Epithelial cell of proximal tubule (primary cell): ENCODE data around the gene PLPP7. TPM values are rescaled to one million over a fixed set of nuclear protein-coding genes. Genes with fewer than 3 reads are reported as not detected.
"Not testable (repeated sequence)": the region's sequence is repeated elsewhere in the genome, so short reads cannot be mapped to it uniquely, and the experiment has no call there.

ENCODE experiments used
- DNase-seq: peaks from one replicate; pipeline ENCODE4 v3.0.0-alpha.2; 2011; ENCODE audit warnings: low read depth
- H3K4me3 ChIP-seq: 2 replicates; pipeline ENCODE4 v1.5.1; 2011; ENCODE audit warnings: low read depth, mild to moderate bottlenecking, low read length
- total RNA-seq: library from RNA; depleted of rRNA; stranded (reverse); fragments of >200 nt; gene quantifications from 2 replicates; pipeline ENCODE4 v1.2.3, GENCODE V29; 2015
- TF ChIP-seq, protein P1 (sequence below): conservative IDR thresholded peaks from 2 replicates; pipeline ENCODE4 v1.5.1; 2012; ENCODE audit warnings: low read depth, mild to moderate bottlenecking, low read length

The PLPP7 gene
- total RNA-seq, 1 donor from 2014 or later, result 2.2 TPM

DNA sequence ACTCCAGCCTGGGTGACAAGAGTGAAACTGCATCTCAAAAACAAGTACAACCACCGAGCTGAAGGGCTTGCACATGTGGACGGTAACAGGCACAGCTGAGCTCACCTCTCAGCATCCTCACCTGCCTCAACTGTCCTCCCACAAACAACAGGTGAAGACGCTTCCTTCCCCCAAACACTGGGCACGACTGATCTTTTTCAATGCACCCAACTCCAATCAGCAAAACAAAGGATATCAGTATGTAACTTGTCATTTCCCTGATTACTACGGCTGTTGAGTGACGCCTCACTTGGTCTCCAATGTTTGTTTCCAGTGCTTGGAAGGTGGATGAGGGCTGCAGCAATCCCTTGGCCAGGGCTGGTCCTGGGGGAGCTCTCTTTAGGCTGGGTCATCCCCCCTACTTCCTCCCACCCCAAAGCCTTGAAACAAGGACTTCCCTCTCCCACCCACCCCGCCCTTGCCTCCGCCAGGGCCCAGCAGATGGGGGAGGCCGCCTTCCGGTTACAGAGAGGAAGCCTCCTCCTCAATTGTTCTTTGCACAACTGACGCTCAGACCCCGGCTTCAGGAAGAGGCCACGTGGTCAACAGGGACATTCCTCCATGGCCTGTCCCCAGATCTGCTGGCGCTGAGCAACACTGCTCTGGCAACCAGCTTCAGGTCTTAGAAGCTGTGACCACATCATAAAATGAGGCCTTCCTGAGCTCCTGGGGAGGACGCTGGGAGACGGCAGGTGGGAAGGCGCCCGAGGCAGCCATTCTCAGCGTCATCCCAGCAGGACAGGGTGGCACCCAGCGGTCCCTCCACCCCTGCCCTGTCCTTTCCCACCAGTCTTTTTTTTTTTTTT lies 19.1 kb upstream of the PLPP7 start:
- H3K4me3 ChIP-seq, result no peak overlapping the region
- TF ChIP-seq, protein P1, sequence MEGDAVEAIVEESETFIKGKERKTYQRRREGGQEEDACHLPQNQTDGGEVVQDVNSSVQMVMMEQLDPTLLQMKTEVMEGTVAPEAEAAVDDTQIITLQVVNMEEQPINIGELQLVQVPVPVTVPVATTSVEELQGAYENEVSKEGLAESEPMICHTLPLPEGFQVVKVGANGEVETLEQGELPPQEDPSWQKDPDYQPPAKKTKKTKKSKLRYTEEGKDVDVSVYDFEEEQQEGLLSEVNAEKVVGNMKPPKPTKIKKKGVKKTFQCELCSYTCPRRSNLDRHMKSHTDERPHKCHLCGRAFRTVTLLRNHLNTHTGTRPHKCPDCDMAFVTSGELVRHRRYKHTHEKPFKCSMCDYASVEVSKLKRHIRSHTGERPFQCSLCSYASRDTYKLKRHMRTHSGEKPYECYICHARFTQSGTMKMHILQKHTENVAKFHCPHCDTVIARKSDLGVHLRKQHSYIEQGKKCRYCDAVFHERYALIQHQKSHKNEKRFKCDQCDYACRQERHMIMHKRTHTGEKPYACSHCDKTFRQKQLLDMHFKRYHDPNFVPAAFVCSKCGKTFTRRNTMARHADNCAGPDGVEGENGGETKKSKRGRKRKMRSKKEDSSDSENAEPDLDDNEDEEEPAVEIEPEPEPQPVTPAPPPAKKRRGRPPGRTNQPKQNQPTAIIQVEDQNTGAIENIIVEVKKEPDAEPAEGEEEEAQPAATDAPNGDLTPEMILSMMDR, result no peak
- DNase-seq, result no peak

DNA sequence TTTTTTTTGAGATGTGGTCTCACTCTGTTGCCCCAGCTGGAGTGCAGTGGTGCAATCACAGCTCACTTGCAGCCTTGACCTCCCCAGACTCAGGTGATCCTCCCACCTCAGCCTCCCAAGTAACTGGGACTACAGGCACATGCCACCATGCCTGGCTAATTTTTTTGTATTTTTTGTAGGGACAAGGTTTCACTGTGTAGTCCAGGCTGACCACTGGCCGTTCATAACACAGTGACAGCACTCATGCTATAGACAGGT lies 18.6 kb upstream of the PLPP7 start:
- H3K4me3 ChIP-seq, DNase-seq: not testable (repeated sequence)

DNA sequence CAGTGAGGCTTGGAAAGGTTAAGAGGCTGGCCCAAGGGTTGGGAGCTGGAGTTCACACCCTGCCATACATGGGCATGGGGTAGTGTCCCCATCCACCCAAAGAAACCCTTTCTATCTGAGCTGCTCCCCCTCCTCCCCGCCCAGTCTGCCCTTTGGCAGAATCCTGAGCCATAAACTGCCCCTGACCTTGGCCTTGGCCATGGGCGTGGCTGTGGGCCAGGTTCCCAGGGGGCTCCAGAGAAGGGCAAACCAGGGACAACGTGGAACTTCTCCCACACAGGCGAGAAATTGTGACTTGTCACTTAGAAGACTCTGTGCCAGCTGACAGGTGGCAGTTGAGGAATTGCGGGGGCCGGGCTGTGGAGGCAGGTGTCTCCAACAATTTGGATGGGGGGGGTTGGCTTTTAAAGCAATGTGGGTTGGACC lies 18.0 kb upstream of the PLPP7 start:
- no peak for DNase-seq
- TF ChIP-seq, protein P1, result no peak
- H3K4me3 ChIP-seq, result no peak overlapping the region

DNA sequence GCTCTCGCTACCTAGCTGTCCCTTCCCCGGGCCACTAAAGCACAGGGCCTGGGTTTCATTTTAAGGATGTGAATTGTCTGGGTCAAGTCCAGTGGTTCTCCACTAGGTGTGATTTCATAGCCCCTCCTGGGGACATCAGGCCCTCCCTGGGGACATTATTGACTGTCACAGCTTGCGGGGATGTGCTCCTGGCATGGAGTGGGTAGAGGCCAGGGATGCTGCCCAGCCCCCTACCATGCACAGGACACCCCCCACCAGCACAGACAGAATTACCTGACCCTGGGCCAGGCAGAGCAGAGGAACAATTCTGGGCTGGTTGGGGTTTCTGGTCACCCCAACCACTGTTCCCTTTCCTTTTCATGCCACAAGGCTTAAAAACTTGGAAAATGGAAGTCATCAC lies 17.3 kb upstream of the PLPP7 start:
- TF ChIP-seq, protein P1, result no peak
- no peak overlapping the region for H3K4me3 ChIP-seq
- no peak for DNase-seq

DNA sequence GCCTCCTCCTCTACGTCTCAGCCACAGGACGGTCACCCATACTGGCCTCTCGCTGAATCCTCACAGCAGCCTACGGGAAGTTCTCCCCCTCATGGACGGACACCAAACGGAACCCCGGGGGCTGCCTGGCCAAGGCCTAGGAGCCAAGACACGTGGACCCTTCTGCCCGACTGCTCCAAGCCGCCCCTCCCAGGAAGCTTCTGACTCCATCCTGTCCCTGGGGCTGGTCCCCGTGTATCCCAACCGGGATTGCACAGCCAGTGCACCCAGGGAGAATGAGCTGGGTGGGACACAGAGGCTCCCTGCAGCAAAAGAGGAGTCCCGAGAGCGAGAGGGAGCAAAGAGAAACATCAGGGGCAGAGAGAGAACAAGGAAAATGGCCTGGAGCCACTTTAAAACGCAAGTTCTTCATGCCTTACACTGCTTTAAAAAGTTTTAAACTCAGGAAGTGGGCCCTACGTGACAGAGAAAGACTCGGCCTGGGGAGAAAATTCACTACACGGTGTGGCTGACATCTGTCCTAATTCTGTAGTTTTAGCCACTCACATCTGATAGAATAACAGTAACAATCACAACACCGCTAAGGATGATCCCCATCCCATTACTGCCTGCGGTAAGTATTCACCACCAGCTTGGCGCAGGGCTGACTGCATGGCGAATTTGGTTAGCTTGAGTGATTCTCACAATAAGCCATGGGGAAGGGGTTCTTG lies 16.2 kb upstream of the PLPP7 start:
- DNase-seq, result no peak
- no peak overlapping the region for H3K4me3 ChIP-seq
- TF ChIP-seq, protein P1, result no peak

DNA sequence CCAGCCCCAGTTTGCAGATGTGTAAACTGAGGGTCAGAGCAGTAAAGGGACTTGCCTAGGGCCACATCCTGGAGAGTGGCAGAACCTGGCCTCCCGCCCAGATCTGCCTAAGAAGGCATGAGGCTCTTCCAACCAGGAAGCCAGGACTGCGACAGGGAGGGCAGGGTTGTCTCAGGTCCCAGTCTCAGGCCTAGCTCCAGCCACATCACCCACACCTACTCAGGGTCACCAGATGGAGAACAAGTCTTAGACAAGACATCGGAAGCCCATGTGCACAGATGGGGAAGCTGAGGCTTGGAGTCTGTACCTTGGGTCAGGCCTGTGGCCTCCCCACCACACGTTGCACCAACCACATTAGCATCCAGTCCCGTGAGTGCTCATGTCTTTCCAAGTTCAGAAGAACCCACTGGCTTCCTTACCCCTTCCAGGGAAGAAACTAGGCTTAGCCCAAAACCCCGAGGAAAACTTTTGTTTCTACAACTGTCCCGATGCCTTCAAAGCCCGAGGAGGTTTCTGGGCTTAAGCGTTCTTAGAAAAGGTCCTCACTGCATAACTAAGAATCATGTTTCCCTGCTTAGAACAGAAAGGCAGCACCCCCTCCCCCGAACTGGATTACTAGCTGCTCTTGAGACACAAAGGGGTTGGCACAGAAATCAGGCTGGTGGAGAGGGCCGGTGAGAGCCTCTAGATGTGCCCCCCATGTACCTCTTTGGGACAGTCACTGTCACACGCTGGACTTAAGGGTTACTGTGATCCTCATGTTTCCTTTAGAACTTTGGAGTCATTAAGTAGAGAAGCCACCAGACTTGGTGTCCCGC lies 15.5 kb upstream of the PLPP7 start:
- DNase-seq, result no peak
- TF ChIP-seq, protein P1, result no peak
- H3K4me3 ChIP-seq, result no peak overlapping the region

DNA sequence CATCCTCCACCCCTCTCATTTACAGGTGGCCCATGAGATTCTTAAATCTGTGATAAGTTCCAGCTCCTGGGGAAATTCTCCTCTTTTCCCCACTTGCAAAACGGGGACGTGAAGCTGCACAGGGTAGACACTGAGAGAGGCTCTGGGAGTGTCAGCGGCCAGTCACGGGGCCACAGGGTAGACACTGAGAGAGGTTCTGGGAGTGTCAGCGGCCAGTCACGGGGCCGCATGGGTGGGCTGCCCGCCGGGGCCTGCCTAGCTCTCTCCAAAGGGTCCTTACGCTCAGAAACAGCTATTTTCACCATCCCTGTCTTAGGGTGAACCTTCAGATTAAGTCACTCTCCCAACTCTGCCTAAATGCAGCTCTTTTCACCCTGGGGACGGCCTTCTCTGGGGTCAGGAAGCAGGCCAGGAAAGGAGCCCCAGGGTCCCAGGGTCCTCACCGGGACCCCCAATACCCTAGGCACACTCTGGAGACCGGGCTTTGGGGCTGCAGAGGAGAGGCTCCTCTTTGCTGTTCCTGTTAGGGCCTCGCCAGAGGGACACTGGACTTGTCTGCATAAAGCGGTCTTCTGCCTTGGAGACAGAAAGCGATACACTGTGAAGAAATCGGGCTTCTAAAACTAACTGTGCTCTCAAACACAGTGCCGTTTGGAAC lies 14.7 kb upstream of the PLPP7 start:
- no peak overlapping the region for H3K4me3 ChIP-seq
- TF ChIP-seq, protein P1, result no peak
- DNase-seq, result no peak
